Testis (tissue), 2 donors: Measurements from ENCODE around the gene RHBDD3.

Experiments
- CTCF ChIP-seq, 3 experiments: fragments of 450-650 bp in 2 of 3; fragments of 200-600 bp in 1 of 3; sonication (generic) in 1 of 3; IDR thresholded peaks; one replicate each; pipeline ENCODE4 v1.5.1; 2016 to 2019; ENCODE audit warnings: antibody characterized with exemption in 3 of 3, mild to moderate bottlenecking in 2 of 3, moderate library complexity in 1 of 3
- POLR2A ChIP-seq: fragments of 450-650 bp; IDR thresholded peaks from one replicate; pipeline ENCODE4 v1.6.1; 2017; ENCODE audit warnings: antibody characterized with exemption, mild to moderate bottlenecking, moderate library complexity

GRCh38 chr22:29260031-29260560, 7.7 kb downstream of the RHBDD3 start:
- TF ChIP-seq CTCF (IDR thresholded peaks at IDR 0.05) (no peak), POLR2A (no peak)
